Ectodermal cell (in vitro differentiated cells): Measurements from ENCODE around the gene AGBL1.

Experiments
- H3K27ac ChIP-seq: 2 replicates; pipeline ENCODE4 v1.7.0; 2013; ENCODE audit warnings: mild to moderate bottlenecking, low read depth, low read length; ENCODE audit not compliant: insufficient read depth, poor library complexity, severe bottlenecking
- H3K27me3 ChIP-seq: 2 replicates; pipeline ENCODE4 v1.7.0; 2013; ENCODE audit warnings: mild to moderate bottlenecking, low read length; ENCODE audit not compliant: insufficient read depth, control insufficient read depth, poor library complexity, severe bottlenecking
- H3K36me3 ChIP-seq: one replicate; pipeline ENCODE4 v1.7.0; 2013; ENCODE audit warnings: low read length; ENCODE audit not compliant: control insufficient read depth, insufficient read depth
- H3K4me1 ChIP-seq: one replicate; pipeline ENCODE4 v1.7.0; 2013; ENCODE audit warnings: low read length; ENCODE audit not compliant: control insufficient read depth, insufficient read depth
- H3K4me3 ChIP-seq: 2 replicates; pipeline ENCODE4 v1.7.0; 2013; ENCODE audit warnings: low read depth, low read length, control low read depth; ENCODE audit not compliant: insufficient read depth
- H3K9me3 ChIP-seq: 2 replicates; pipeline ENCODE4 v1.7.0; 2013; ENCODE audit warnings: mild to moderate bottlenecking, low read length, moderate library complexity; ENCODE audit not compliant: control insufficient read depth
- WGBS, 2 experiments: methylation state at CpG; one replicate each; pipeline ENCODE4 v1.1.7; 2013; ENCODE audit warnings: missing lambda C conversion rate in 2 of 2; 5-methylcytosine and 5-hydroxymethylcytosine counted together

Gene AGBL1

DNA sequence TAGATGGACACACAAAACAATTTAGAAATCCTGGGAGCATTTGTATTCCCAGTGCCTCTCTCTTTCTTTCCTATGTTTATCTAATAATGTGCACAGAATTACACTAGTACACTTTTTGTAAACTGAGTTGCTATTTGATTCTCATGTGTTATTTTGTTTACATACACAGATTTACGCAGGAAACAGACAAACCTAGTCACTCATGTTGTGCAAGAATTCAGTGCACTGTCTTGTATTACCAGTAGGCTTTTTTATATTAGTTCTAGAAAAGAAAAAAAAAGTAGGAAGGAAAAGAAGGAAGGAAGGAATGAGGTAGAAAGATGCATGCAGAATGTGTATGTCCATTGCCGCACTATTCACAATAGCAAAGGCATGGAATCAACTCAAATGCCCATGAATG is 257.4 kb downstream of the AGBL1 start:
- Histone ChIP-seq H3K27ac (no peak overlapping the region), H3K4me1 (no peaks in the 10 kb centered on the region), H3K27me3 (no peaks in the 10 kb centered on the region), H3K4me3 (no peak overlapping the region), H3K9me3 (no peaks in the 10 kb centered on the region), H3K36me3 (no peaks in the 10 kb centered on the region)
- WGBS, 2 experiments: 91 to 98% methylated on average over 2 of the region's 2 CpGs

DNA sequence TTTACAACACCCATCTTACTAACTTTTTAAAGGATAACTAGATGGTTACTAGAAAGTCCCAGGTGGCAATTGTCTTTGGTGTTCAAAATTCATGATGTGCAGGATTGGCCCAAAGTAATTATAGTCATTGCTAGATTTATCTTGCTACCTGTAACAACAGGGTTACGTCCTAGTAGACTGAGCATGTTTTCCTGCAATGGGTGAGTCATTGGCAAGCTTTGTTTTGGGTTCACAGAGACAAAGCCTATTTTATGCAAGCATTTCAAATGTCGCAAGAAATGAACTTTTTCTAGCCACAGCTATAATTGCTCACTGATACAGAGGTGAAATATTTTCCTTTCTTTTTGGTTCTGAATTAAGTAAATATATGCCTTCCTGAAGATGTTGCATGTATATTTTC is 267.6 kb downstream of the AGBL1 start:
- no peak overlapping the region for H3K4me3 ChIP-seq
- no peaks in the 10 kb centered on the region for H3K27me3 ChIP-seq
- no peaks in the 10 kb centered on the region for H3K36me3 ChIP-seq
- 95 to 96% methylated on average over 2 of the region's 2 CpGs for WGBS, 2 experiments
- no peaks in the 10 kb centered on the region for H3K9me3 ChIP-seq
- no peak overlapping the region for H3K27ac ChIP-seq
- H3K4me1 ChIP-seq: no peaks in the 10 kb centered on the region

GRCh38 chr15:86349565-86349964 is 269.9 kb downstream of the AGBL1 start:
- H3K4me1 ChIP-seq: no peaks in the 10 kb centered on the region
- no peaks in the 10 kb centered on the region for H3K9me3 ChIP-seq
- H3K4me3 ChIP-seq: no peak overlapping the region
- H3K27ac ChIP-seq: no peak overlapping the region
- H3K27me3 ChIP-seq: no peaks in the 10 kb centered on the region
- no peaks in the 10 kb centered on the region for H3K36me3 ChIP-seq
- 91 to 94% methylated on average over 1 of the region's 1 CpG for WGBS, 2 experiments

DNA sequence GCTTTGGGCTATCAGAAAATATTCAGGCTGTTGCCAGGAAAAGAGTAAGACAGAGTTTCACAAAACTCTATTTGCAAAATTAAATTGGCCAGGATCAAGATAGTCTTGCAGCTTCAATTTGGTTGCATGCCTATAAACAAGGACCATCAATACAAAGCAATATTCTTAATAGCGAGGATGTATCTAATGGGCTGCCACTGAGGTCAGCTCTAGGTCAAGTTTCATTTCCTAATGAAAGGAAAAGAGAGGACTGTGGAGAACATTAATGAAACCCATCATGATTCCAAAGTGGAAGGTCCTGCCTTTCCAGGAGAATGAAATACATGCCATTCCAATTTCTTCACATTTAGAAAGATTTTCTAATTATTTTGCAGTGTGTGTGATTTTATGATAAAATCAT is 273.5 kb downstream of the AGBL1 start:
- Histone ChIP-seq H3K36me3 (no peaks in the 10 kb centered on the region), H3K9me3 (no peaks in the 10 kb centered on the region), H3K4me1 (no peaks in the 10 kb centered on the region), H3K27me3 (no peaks in the 10 kb centered on the region), H3K27ac (no peak overlapping the region), H3K4me3 (no peak overlapping the region)
- 64 to 100% methylated on average over 1 of the region's 1 CpG for WGBS, 2 experiments

- Histone ChIP-seq H3K36me3 (no peaks in the 10 kb centered on the region), H3K27ac (no peak overlapping the region), H3K4me3 (no peak overlapping the region), H3K9me3 (no peaks in the 10 kb centered on the region), H3K4me1 (no peaks in the 10 kb centered on the region), H3K27me3 (no peaks in the 10 kb centered on the region)
Observed at GRCh38 chr15:86355361-86355760, 275.7 kb downstream of the AGBL1 start.

- Histone ChIP-seq H3K27me3 (no peaks in the 10 kb centered on the region), H3K9me3 (no peaks in the 10 kb centered on the region), H3K27ac (no peak overlapping the region), H3K4me3 (no peak overlapping the region), H3K4me1 (no peaks in the 10 kb centered on the region), H3K36me3 (no peaks in the 10 kb centered on the region)
- 57 to 70% methylated on average over 1 of the region's 1 CpG for WGBS, 2 experiments
Observed at GRCh38 chr15:86355801-86356200, 276.1 kb downstream of the AGBL1 start.

DNA sequence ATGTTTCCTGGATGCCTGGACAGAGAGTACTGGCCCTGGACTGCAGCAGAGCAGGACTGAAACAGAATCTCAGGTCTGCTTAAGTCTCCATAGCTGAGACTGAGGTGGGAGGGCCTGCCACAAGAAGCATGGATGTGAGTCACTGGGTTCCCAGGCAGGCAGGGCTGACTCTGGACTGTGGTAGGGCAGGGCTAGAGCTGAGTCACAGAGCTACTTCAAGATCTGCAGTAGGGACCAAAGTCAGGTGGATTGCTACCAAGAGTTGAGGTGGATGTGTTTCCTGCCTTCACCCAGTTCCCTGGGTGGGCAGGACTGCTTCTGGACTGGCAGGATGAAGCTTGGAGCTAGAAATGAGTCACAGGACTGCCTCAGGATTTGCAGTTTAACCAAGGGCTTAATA is 282.9 kb downstream of the AGBL1 start:
- H3K9me3 ChIP-seq: no peaks in the 10 kb centered on the region
- no peak overlapping the region for H3K4me3 ChIP-seq
- no peak overlapping the region for H3K27ac ChIP-seq
- no peaks in the 10 kb centered on the region for H3K4me1 ChIP-seq
- H3K27me3 ChIP-seq: no peaks in the 10 kb centered on the region
- H3K36me3 ChIP-seq: no peaks in the 10 kb centered on the region

GRCh38 chr15:86373147-86373546 is 293.5 kb downstream of the AGBL1 start:
- WGBS, 2 experiments: 89 to 100% methylated on average over 1 of the region's 1 CpG
- Histone ChIP-seq H3K4me1 (no peaks in the 10 kb centered on the region), H3K27ac (no peak overlapping the region), H3K36me3 (no peaks in the 10 kb centered on the region), H3K4me3 (no peak overlapping the region), H3K9me3 (no peaks in the 10 kb centered on the region), H3K27me3 (no peaks in the 10 kb centered on the region)

DNA sequence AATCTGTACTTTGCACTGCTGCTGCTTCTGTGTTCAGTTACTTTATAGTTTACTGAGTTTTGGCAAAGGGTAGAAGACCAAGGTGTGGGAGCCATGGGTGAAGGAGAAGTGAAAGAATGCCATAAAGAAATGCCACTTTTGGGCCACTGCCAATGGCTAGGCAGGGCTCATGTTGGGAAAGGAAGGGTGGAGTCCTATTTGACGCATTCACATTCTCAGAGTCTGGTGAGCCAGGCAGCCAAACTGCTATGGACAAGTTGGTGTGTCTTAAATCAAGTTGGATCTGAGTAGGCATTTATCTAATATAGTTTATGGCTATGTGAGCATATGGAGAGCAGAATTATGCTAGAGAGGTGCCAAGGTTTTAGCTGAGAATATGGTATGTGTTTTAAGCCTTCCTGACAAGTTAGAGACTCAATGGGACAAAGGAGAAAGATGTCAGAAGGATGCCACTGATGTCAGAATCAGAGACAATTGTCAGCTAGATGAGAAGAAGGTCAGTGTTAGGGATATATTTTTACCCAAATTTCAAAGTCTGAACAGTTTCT is 296.1 kb downstream of the AGBL1 start:
- no peaks in the 10 kb centered on the region for H3K36me3 ChIP-seq
- 92 to 93% methylated on average over 1 of the region's 1 CpG for WGBS, 2 experiments
- no peaks in the 10 kb centered on the region for H3K27me3 ChIP-seq
- no peaks in the 10 kb centered on the region for H3K9me3 ChIP-seq
- no peak overlapping the region for H3K27ac ChIP-seq
- no peak overlapping the region for H3K4me3 ChIP-seq
- H3K4me1 ChIP-seq: no peaks in the 10 kb centered on the region

DNA sequence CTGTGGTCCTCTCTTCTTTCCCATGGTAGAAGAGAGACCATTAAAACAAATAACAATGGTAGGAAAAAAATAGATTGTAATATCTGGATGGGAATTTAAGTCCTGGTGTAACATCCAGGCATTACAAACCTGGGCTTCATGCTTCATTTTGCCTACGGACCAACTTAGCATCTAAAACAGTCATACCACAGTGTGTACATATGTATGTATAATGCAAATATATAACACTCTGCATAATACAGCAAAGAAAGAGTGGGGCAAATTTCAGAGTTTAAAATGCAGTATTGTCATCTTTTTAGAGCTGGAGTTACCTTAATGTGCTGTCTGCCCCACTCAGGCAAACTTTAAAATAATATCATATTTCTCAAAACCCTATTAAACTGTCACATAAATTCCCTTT is 298.2 kb downstream of the AGBL1 start:
- H3K4me3 ChIP-seq: no peak overlapping the region
- H3K27ac ChIP-seq: no peak overlapping the region
- H3K9me3 ChIP-seq: no peaks in the 10 kb centered on the region
- H3K27me3 ChIP-seq: no peaks in the 10 kb centered on the region
- no peaks in the 10 kb centered on the region for H3K36me3 ChIP-seq
- no peaks in the 10 kb centered on the region for H3K4me1 ChIP-seq
- 80% methylated on average over 1 of the region's 1 CpG; no CpG with 5 or more reads in 1 of the 2 experiments for WGBS, 2 experiments

- WGBS, 2 experiments: 66 to 70% methylated on average over 5 of the region's 5 CpGs
- no peak overlapping the region for H3K27ac ChIP-seq
- no peaks in the 10 kb centered on the region for H3K9me3 ChIP-seq
- no peaks in the 10 kb centered on the region for H3K4me1 ChIP-seq
- no peak overlapping the region for H3K4me3 ChIP-seq
- no peaks in the 10 kb centered on the region for H3K36me3 ChIP-seq
- no peaks in the 10 kb centered on the region for H3K27me3 ChIP-seq
Observed at GRCh38 chr15:86382341-86382740, 302.7 kb downstream of the AGBL1 start.
